COR-L47 (cell line): Measurements from ENCODE around the gene PRPF18.

Experiments used
- DNase-seq: peaks from one replicate; lab custom pipeline; 2025; lab: John Stamatoyannopoulos, UW

The PRPF18 gene

GRCh38 chr10:13642293-13642692 is 55.5 kb downstream of the PRPF18 start:
- DNase-seq = no peak

- no peak for DNase-seq
Measured at GRCh38 chr10:13643016-13643415, 56.3 kb downstream of the PRPF18 start.

GRCh38 chr10:13644866-13645265 is 58.1 kb downstream of the PRPF18 start:
- DNase-seq = no peak

- DNase-seq = no peak
Measured at GRCh38 chr10:13648425-13648824, 61.7 kb downstream of the PRPF18 start.

GRCh38 chr10:13649844-13650520 is 63.2 kb downstream of the PRPF18 start:
- no peak for DNase-seq

- no peak for DNase-seq
Measured at GRCh38 chr10:13650961-13651360, 64.2 kb downstream of the PRPF18 start.

- no peak for DNase-seq
Measured at GRCh38 chr10:13651969-13652720, 65.4 kb downstream of the PRPF18 start.

- DNase-seq = no peak
Measured at GRCh38 chr10:13652860-13653259, 66.1 kb downstream of the PRPF18 start.

- DNase-seq = no peak
Measured at GRCh38 chr10:13654118-13654830, 67.5 kb downstream of the PRPF18 start.

GRCh38 chr10:13654846-13655245 is 68.1 kb downstream of the PRPF18 start:
- no peak for DNase-seq

- DNase-seq = no peak
Measured at GRCh38 chr10:13656337-13657100, 69.8 kb downstream of the PRPF18 start.

- DNase-seq = no peak
Measured at GRCh38 chr10:13657101-13657680, 70.4 kb downstream of the PRPF18 start.

- DNase-seq = no peak
Measured at GRCh38 chr10:13658264-13658663, 71.5 kb downstream of the PRPF18 start.

GRCh38 chr10:13658871-13659685 is 72.3 kb downstream of the PRPF18 start:
- no peak for DNase-seq

- DNase-seq = peak; percentile 13
Measured at GRCh38 chr10:13659887-13660550, 73.3 kb downstream of the PRPF18 start.

- no peak for DNase-seq
Measured at GRCh38 chr10:13660551-13660920, 73.8 kb downstream of the PRPF18 start.

GRCh38 chr10:13661256-13661655 is 74.5 kb downstream of the PRPF18 start:
- no peak for DNase-seq

- DNase-seq = no peak
Measured at GRCh38 chr10:13665516-13666262, 78.9 kb downstream of the PRPF18 start.

GRCh38 chr10:13668126-13668525 is 81.4 kb downstream of the PRPF18 start:
- no peak for DNase-seq
